Stimulated activated naive CD4-positive, alpha-beta T cell (primary cell): ENCODE measurements around the gene SRPK2.
A peak's percentile ranks its signal among the peaks of the same experiment; 100 is the strongest.
"Not testable (repeated sequence)": the region's sequence is repeated elsewhere in the genome, so short reads cannot be mapped to it uniquely, and the experiment has no call there.

Experiments
- DNase-seq, 6 experiments: peaks; one replicate each; lab custom pipeline; 2025; lab: John Stamatoyannopoulos, UW

SRPK2 gene

DNA sequence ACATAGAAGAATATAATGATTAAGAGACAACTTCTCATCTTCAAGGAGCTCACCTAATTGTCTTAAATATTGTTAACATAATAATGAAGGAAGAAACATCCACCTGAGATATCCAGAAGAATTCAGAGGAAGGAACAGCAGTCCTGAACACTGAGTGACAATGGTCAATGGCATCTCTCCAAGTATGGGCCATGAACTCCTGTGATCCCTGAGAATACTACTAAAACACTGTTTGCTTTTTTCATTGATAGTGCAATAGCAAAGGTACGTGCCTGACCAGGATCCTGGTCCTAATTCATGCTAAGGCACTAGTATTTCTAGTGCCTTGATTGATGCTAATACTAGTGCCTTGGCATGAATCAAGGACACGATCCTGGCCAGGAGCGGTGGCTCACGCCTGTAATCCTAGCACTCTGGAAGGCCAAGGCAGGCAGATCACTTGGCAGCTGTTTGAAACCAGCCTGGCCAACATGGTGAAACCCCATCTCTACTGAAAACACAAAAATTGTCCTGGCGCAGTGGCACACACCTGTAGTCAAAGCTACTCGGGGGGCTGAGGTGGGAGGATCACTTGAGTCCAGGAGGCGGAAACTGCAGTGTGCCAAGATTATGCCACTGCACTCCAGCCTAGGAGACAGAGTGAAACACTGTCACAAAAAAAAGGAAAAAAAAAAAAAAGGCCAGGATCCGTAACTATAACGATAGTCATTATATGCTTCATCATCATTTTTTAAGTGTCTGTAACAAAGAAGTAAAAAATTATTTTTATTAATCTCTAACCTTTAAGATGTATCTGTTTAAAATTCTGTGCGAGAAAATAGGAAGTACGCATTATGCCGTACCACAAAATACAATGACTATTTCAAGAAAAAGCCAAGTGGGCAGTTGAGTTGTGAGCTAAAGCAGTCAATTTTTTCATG, 49.1 kb downstream of the SRPK2 start:
- DNase-seq: no peak

DNA sequence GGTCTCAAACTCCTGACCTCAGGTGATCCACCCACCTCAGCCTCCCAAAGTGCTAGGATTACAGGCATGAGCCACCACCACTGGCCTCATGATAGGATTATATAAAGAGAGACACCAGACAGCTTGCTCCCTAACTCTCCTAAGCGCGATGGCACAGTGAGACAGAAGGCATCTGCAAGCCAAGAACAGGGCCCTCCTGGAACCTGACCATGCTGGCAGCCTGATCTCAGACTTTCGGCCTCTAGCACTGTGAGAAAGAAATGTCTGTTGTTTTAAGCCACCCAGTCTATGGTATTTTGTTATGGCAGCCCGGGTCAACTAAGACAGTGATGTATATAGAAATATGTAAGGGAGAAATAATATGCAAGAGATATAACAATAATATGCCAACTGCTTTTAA, 51.2 kb downstream of the SRPK2 start:
- no peak for DNase-seq

DNA sequence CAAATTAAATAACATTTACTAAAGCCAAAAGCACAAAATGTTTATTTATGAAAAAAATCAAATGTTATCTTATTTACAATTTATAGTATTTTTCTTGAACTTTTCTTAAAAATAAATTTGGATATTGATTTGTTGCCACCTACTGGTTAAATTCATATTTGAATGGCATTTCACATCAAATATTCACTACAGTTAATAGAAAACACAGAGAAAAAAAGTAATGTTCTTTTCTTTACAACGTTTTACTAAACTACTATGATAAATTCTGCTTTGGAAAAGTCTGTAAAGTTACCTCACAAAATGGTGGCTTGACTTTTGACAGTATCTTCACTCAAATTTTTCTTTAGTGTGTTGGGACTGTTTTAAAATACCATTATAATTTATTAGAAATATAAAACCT, 52.7 kb downstream of the SRPK2 start:
- DNase-seq: peak in 2 of 6 experiments; percentile 16 to 24

DNA sequence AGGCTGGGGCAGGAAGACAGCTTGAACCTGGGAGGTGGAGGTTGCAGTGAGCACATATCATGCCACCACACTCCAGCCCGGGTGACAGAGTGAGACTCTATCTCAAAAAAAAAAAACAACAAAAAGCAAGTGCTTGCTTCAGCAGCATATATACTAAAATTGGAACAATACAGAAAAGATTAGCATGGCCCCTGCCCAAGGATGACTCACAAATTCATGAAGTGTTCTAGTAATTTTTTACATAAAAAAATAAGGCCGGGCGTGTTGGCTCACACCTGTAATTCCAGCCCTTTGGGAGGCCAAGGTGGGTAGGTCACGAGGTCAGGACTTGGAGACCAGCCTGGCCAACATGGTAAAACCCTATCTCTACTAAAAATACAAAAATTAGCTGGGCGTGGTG, 56.1 kb downstream of the SRPK2 start:
- not testable (repeated sequence) for DNase-seq

DNA sequence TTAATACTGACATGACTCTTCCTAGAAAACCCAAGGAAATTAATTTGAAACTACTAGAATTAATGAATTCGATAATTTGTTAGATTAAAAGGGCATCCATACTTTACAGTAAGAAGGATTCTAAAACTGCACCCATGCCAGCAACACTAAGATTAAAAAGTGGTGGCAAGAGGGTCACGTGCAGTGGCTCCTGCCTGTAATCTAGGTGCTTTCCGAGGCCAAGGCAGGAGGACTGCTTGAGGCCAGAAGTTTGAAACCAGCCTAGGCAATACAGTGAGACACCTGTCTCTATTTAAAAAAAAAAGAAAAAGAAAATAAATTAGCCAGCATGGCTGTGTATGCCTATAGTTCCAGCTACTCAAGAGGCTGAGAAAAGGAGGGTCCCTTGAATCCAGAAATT, 58.2 kb downstream of the SRPK2 start:
- no peak for DNase-seq

DNA sequence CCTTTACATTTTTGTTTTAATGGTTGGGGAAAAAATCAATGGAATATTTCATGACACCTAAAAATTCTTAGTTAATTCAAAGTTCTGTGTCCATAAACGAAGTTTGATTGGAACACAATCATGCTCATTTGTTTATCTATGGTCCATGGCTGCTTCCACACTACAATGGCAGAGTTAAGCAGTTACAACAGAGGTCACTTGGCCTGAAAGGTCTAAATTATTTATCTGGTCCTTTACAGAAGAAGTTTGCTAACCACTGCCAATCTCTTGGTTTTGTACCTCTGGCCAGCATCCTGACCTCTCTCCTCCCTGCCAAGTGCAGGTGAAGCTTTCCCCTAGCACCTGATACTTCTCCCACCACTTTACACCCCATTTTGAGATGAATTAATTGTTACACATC, 61.5 kb downstream of the SRPK2 start:
- no peak for DNase-seq

DNA sequence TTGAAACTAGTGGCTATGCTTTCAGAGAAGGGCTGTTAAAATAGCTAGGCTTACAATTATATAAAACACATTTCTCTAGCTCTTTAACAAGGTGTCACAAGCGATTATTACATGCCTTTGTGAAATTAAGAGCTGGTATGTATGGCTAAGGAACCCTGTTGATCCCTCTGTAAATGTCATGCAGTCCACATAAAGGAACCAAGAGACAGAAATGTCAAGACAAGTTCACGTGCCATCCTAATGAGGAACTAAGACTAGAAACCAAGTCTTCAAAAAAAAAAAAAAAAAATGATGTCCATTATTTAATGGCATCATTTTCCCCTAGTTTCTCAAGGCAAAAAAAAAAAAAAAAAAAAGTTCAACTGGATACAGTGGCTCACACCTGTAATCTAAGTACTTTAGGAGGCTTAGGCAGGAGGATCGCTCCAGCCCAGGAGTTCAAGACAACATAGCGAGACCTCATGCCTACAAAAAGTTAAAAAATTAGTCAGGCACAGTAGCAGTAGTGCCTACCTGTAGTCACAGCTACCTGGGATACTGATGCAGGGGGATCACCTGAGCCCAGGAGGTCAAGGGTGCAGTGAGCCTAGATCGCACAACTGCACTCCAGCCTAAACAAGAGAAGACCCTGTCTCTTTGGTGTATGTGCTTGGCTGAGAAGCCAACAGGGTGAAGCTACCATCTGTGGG, 63.4 kb downstream of the SRPK2 start:
- DNase-seq: no peak

DNA sequence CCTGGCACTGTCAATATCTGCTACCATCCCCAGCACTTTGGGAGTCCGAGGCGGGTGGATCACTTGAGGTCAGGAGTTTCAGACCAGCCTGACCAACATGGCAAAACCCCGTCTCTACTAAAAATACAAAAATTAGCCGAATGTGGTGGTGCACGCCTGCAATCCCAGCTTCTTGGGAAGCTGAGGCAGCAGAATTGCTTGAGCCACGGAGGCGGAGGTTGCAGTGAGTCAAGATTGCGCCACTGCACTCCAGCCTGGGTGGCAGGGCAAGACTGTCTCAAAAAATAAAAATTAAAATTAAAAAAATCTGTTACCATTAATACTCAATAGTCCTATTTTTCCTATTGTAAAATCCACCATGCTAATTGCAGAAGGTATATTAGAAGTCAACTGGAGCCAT, 64.1 kb downstream of the SRPK2 start:
- DNase-seq: not testable (repeated sequence)

DNA sequence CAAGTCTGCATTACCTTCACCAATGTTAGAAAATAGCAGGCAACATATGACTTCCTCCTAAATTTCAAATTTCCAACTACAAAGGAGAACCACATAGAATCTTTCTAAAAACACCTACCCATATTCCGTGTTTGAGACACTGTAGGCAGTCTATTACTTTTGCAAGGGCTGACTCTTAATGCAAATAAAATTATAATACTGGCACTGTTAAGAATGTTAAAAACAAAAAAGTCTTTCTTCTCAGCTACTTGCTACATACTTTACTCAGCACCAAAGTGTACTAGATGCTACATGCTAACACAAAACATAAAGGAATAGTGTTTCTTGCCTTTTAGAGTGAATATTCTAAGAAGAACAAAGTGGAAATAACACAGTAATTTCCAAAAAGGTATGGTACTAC, 65.4 kb downstream of the SRPK2 start:
- DNase-seq: no peak

DNA sequence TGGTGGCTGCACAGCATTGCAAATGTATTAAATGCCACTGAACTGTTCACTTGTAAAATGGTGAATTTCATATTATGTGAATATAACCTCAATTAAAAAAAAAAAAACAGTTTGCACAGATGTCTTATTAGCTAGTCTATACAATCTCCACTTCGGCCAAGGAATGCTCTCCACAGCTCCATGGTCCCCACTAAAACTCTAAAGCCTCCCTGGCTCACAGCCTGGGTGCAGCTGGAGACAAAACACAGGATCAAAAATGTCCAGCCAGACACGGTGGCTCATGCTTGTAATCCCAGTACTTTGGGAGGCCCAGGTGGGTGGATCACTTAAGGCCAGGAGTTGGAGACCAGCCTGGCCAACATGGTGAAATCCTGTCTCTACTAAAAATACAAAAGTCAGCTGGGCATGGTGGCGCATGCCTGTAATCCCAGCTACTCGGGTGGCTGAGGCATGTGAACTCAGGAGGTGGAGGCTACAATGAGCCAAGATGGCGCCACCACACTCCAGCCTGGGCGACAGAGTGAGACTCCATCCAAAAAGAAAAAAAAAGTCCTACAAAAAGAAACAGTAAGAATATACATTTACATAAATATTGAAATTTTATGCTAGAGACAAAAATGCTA, 66.0 kb downstream of the SRPK2 start:
- no peak for DNase-seq

DNA sequence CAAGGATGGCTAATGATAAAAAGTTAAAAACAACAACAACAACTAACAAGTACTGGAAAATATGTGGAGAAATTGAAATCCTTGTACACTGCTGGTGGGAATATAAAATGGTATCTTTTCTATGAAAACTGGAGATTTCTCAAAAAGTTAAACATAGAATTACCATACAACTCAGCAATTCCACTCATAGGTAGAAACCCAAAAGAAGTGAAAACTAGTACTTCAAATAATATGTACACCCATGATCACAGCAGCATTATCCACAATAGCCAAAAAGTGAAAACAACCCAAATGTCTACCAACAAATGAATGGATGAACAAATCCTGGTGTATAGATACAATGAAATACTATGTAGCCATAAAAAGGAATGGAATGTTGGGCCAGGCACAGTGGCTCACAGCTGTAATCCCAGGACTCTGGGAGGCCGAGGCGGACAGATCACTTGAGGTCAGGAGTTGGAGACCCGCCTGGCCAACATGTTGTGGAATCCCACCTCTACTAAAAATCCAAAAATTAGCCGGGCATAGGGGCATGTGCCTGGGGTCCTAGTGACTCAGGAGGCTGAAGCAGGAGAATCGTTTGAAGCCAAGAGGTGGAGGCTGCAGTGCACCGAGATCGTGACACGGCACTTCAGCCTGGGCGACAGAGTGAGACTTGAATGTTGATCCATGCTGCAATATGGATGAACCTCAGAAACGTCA, 66.8 kb downstream of the SRPK2 start:
- DNase-seq: no peak

DNA sequence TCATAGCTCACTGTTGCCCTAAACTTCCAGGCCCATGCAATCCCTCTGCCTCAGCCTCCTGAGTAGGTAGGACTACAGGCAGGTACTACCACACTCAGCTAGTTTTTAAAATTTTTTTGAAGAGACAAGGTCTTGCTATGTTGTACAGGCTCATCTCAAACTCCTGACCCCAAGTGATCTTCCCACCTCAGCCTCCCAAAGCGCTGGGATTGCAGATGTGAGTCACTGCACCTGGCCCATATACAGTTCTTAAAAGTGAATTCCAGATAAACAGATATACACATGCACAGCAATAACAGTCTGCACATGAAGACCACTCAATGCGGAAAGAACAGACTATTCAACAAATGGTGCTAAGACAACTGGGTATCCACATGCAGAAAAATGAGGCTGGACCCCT, 67.8 kb downstream of the SRPK2 start:
- DNase-seq: no peak

DNA sequence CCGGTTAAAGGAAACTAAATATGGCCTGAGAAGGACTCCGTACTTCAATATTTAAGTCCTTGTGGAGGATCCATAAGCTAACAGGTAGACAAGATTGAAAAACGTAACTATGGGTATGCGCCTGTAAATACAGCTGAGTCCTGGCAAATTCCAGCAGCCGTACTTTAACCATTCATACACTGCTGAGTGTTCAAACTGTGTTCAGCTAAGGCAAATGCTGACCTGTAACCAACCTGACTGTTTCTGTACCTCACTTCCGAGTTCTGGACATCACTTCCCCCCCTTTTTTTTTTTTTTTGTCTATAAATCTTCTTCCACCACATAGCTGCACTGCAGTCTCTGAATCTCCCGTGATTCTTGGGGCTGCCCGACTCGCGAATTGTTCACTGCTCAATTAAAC, 69.1 kb downstream of the SRPK2 start:
- DNase-seq: no peak

DNA sequence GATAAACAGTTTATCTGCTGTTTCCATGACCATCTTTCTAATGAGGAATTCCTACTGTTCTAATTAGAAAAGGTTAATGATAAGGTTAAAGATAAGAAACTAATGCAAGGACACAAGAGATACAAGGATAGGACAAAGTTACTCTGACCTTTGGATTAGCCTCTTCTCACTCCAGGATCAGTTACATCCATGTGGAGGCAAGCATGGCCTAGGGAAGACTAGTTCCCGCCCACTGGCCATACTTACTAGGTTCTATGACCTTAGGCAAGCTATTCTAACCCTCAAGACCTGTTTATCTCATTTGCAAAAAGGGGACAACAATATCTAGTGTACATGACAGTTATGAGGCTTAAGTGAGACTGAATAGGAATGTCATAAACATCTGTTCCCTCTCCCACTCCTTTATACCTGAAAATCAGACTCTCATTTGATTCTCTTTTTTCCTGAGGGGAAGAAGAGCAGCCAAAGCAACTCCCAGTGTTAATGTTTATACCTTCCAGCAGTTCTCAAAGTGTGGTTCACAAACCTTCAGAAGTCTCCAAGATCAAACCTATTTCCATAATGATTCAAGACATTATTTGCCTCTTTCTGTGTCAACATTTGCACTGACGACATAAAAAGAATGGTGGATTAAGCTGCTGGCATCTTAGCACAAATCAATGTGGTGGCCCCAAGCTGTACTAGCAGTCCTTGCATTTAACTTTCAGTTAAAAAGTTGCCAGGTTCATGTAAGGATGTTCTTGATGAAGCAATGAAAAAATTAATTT, 72.0 kb downstream of the SRPK2 start:
- no peak for DNase-seq

DNA sequence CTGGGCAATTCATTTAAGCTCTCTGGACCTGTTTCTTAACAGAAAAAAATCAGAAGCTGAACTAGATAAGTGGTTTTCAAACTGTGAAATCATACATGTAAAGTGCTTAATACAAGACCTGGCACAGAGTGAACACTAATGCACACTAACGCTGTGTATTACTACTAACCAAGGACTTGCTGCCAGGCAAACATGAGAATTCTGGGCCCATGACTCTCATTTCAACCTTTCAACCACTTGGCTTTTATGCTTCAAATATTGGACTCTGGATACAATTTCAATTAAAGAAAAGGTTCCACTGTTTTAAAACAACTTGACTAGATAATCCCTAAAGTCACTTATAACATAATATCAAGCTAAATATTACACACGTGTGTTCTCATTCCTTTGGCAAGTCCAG, 73.4 kb downstream of the SRPK2 start:
- DNase-seq: no peak

DNA sequence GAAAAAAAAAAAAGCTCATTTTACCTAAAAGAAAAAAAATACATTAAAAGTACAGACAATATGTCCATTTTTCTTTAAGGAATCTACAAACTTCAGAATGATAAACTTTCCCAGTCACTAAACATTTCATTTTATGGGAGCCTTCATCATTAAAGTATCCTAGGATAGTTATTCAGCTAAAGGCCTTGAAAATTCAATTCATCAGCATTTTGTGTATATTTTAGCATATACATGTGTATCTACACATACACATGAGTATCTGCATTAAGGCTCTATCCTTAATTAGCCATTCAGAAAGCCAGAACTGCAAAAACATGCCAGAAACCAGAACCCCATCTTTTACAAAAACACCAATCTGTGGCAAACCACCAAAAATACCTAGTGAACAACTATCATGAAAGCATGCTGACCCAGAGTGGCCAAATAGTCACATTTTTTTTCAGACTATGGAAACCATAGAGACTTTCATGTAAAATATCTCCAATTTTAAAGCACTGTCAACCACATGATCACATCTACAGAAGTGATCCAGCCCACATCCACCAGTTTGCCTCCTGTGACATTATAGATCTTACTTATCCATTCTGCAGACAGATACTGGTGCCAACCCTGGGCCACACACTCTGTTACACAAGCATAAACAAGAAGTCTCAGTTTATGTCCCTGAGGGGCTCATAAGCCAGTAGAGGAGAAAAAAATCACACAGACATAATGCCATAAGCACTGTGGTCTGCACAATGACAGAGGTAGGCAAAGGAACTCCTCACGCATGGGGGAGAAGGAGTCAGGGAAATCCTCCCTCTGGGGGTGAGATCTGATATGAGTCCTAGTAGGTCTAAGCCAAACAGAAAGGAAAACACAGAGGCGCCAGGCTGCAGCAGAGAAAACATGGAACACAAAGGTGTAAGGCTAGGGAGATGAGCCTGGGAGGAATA, 79.2 kb downstream of the SRPK2 start:
- DNase-seq: no peak

DNA sequence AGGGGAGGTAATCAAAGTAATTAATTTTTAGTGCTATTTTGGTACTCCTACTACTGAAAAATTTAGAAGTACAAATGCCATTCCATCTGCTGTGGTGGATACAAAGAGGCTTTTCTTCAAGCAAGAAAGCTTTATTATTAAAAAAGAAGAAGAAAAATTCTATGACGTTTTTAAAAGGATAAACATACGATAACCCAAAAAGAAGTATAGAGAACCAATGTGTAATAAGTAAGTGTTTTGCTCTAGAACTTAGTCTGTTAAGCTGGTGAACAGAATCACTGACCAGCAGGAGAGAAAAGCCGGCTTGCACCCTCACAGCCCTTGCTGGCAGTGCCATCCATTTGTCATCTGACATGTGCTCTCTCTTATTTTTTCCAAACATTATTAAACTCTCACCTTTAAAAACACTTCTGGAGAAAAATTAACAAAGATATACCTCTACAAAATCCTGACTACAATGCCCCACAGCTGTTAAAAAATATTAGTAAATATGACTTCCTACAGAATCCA, 81.5 kb downstream of the SRPK2 start:
- no peak for DNase-seq

DNA sequence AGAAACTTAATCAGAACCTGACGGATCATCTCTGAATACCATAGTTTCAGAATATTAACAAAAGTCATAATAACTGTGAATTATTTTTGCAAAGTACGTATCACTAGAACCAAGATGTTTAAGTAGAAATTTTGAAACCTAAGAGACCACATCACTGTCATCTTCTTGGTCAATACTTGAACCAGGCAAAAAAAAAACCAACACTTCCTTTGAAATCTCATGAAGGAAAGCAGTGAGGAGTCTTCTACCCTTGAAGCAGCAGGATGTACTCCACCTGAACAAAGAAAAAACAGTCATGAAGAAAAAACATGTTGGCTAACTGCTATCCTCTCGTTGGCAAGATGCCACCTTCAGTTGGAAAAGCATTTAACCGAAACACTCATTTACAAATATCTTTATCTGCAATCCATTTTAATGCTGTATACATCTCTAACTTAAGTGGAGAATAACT, 82.4 kb downstream of the SRPK2 start:
- peak in 2 of 6 experiments; percentile 10 to 20 for DNase-seq

DNA sequence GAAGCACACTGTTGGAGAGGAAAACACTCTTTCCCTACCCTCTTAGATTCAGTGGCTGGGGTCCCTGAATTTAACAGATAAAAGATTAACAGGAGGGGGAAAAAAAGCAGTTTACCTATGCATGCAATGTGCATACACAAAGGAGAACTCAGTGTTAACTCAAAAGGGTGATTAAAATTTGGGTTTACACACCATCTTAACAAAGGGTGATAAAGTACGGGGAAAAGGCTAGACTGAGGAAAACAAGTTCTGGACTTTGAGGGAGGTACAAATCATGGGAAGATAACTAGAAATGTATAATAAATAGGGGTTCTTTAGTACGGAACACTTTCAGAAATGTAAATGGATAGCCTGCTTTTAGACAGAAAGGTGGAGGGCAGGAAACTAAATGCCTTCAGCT, 83.1 kb downstream of the SRPK2 start:
- no peak for DNase-seq
